Dermis blood vessel endothelial cell (primary cell): Measurements from ENCODE around the gene RGS19. TPM values are rescaled to one million over a fixed set of nuclear protein-coding genes. Genes with fewer than 3 reads are reported as not detected.
"Not testable (repeated sequence)": the region's sequence is repeated elsewhere in the genome, so short reads cannot be mapped to it uniquely, and the experiment has no call there.

Experiments used
- DNase-seq: peaks from one replicate; pipeline ENCODE4 v3.0.0; 2010
- total RNA-seq: library from RNA; depleted of rRNA; stranded (reverse); fragments of >200 nt; gene quantifications from 2 replicates; pipeline ENCODE4 v1.2.3, GENCODE V29; 2014

Gene RGS19, protein sequence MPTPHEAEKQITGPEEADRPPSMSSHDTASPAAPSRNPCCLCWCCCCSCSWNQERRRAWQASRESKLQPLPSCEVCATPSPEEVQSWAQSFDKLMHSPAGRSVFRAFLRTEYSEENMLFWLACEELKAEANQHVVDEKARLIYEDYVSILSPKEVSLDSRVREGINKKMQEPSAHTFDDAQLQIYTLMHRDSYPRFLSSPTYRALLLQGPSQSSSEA
- 29.3 and 44.6 TPM in 2 replicates for total RNA-seq

DNA sequence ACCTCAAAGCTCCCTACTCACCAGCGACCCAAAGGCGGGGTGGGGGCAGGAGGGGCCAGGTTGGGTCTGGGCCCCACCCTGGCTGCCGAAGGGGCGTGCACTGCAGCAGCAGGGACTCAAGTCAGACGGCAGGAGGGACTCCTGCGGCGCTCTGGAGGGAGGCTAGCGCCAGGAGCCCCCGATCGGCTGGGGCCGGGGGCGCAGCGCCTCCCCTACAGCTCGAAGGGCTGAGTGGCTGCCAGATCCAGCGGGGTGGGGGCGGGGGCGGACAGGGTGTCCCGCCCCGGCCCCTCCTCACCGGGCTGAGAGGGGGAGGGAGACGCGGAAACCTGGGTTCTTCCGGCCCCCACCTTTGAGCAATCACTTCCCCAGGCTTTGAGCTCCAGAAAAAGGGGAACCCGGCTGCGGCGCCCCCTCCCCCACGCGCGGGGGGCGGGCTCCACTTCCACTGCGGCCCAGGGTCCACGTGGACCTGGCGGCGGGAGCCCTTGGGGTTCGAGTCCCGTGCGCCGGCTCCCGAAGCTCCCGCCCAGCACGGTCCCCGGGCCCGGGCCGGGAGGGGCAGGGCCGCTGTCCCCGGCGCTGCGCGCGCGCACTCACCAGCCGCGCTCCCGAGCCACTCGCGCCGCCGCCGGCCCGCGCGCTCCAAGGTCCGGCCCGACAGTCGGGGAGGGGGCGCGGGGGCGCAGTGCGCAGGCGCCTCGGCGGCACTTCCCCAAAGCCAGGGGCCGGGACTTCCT, at the start of gene RGS19:
Gene RGS19, minus strand, starts transcription at position 246 of the 740 bp plus-strand sequence. CDS start 2,632 bp downstream, outside the sequence.
- peak; percentile 79 for DNase-seq

DNA sequence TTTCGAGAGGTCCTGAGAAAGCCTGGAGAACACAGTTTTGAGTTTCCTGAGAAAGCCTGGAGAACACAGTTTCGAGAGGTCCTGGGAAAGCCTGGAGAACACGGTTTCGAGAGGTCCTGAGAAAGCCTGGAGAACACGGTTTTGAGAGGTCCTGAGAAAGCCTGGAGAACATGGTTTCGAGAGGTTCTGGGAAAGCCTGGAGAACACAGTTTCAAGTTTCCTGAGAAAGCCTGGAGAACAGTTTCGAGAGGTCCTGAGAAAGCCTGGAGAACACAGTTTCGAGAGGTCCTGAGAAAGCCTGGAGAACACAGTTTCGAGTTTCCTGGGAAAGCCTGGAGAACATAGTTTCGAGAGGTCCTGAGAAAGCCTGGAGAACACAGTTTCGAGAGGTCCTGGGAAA, 44.2 kb upstream of the RGS19 start:
- not testable (repeated sequence) for DNase-seq

DNA sequence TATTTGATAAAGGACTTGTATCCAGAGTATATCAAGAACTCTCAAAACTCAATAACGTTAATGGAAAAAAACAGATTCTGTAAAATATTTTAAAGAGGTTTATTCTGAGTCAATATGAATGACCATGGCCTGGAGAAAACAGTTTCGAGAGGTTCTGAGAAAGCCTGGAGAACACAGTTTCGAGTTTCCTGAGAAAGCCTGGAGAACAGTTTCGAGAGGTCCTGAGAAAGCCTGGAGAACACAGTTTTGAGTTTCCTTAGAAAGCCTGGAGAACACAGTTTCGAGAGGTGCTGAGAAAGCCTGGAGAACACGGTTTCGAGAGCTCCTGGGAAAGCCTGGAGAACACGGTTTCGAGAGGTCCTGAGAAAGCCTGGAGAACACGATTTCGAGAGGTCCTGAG, 43.6 kb upstream of the RGS19 start:
- DNase-seq: not testable (repeated sequence)

DNA sequence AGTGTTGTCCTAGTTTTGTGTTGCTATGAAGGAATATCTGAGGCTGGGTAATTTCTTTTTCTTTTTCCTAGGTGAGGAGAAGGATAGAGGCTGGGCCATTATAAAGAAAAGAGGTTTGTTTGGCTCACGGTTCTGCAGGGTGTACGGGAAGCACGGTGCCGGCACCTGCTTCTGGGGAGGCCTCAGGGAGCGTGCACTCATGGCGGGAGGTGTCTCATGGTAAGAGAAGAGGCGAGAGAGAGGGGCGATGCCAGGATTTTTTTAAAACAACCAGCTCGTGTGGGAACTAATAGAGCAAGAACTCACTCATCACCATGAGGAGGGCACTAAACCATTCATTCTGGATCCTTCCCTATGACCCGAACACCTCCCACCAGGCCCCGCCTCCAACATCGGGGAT, 42.3 kb upstream of the RGS19 start:
- no peak for DNase-seq

DNA sequence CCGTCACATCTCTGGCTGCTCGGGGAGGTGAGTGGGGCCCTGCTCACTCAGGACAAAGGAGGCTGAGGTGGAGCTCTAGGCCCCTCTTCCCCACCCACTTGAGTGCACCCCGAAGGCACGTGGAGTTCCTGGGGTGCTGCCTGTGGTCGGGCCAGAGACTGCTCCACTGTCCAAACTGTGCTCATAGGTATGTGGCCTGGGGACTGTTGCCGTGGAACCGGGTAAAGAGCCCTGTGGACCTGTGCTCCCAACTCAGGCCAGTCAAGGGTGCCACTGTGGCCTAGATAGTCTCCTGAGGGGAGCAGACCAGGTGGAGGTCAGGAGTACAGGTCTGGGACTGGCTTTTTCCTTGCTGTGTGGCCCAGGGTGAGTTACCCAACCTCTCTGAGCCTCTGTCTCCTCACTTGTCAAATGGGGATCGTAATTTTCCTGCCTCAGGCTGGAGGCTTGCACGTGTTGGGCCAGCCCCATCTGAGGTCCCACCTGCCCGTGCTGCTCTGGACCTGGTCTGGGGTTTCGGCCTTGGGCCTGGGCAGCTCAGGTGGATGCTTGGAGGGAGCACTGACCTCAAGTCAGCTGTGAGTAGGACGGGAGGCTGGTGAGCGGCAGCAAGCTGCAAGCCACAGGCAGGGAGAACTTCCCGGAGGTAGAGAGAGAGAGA, 40.5 kb upstream of the RGS19 start:
- DNase-seq: no peak

DNA sequence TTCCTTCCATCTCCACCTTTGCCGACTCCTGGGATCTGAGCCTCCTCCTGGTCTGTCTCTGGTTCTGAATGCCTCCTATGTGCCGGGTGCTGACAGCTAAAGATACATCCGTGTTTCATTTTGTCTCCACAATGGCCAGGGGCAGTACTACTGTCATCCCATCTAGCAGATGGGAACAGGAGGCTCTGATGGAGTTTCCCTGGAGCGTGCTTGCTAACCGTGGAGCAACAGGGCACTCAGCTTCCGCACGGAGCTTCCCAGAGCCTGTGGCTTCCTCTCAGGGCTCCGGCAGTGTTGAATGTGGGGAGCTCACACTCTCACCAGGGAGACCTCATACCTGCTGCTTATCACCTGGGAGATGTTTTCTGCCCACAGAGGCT, 40.0 kb upstream of the RGS19 start:
- no peak for DNase-seq

DNA sequence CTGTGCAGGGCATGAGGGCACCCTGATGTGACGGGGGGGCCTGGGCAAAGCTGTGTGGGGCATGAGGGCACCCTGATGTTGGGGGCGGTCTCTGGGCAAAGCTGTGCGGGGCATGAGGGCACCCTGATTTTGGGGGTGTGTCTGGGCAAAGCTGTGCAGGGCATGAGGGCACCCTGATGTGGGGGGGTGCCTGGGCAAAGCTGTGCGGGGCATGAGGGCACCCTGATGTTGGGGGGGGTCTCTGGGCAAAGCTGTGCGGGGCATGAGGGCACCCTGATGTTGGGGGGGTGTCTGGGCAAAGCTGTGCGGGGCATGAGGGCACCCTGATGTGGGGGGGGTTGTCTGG, 38.1 kb upstream of the RGS19 start:
- DNase-seq: not testable (repeated sequence)

DNA sequence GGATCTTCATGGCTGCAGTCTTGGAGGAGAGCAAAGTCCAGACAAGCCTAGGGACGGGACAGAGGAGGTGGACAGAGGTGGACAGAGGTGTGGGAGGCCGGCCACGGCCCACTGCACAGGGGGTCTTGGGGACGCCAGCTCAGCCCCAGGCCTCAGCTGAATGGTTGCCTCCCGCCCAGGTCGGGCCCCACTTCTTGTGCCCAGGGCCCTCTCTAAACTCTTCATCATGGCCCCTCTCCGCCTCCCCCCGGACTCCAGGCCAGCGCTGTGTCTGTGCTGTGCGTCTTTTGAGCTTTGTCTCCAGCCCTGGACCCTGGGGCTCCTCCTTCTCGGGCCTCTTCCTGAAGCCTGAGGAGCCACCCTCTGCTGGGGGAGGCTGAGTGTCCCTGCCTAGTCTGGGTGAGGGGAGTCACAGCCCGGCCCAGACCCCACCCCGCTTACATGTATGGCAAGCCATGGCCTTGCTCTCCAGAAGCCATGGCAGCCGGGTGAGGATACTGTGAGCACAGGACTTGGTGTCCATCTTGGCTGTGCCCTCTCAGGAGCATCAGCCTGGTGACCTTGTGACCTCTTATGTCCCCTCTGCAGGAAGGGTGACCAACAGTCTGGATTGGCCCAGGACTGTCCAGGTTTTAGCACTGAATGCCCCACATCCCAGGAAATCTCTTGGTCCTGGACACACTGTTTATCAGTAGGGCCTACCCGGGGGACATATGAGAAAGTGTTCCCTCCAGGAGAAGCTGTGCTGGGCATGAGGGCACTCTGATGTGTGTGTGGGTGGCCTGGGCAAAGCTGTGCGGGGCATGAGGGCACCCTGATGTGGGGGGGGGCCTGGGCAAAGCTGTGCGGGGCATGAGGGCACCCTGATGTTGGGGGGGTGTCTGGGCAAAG, 37.5 kb upstream of the RGS19 start:
- no peak for DNase-seq

DNA sequence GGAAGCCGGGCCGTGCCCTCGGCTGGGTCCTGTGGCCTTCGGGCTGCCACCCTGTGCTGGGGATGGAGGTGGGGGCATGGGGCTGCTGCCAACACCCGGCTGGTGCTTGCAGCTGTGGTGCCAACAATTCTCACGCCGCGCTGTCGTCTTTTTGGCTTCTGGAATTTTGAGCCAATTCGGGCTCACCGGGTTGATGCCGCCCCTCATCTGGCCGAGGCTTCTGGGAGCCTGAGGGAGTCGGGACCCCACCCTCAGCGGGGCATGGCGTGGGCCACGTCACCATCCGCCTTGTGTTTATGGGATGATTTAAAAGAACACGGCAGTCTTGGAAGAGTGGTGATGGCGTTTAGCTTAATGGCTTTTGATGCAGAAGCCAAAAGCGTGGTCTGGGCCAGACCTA, 36.7 kb upstream of the RGS19 start:
- DNase-seq: no peak

DNA sequence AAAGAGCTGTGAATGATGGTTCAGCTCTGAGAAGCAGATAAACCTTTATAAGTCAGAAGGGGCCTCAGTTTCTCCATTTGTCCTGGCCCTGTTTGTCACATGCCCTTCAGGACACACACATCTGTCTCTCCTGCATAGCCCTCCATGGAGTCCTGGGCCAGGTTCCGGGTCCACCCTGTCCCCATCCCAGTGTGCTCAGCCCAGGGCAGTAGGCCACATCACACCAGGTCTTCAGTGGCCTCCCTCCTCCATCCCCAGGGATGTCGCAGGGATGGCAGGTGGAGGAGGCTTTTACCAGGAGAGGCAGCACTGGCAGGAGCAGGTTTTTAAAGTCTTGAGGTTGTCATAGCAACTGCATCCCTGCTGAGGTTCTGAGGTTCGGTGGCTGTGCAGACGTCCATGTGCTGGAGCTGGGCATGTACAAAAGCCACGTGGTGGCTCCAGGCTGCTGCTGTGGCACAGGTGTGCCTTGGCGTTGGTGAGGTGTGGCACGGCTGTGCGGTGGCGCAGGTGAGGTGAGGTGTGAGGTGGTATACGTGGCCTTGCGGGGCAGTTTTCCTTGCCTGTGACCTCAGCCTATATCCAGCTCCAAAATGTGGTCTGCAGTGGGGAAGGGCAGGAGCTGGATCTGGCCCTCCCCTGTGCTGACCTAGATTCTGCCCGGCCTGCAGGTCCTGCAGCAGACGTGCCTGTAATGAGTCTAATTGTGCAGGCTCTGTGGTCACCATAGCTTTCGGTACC, 36.0 kb upstream of the RGS19 start:
- DNase-seq: no peak

DNA sequence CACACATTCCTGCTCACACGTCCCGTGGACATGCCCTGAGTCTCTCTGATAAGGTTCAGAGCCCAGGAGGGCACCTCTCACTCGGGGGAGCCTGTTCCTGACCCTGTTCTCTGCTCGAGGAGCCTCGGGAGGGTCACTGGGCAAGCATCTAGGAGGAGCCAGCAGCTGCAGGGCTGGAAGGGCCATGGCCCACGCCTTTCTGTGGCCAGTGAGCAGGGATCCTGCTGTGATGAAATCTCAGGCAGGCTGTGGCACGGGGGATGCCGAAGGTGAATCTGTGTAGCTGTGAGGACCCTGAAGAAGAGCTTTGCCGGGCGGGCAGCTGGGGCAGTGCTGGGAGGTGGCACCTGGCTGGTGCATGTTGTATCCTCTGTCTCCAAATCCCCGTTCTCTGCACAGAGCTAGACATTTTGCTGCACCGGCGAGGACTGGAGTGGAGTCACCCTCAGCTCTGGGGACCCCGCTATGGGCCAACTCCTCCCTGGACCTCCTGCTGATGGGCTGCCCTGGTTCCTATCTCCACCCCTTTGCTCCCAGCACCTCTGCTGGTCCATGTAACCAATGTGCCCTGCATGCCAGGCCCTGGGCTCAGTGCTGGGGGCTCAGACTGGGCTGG, 35.1 kb upstream of the RGS19 start:
- DNase-seq: no peak

DNA sequence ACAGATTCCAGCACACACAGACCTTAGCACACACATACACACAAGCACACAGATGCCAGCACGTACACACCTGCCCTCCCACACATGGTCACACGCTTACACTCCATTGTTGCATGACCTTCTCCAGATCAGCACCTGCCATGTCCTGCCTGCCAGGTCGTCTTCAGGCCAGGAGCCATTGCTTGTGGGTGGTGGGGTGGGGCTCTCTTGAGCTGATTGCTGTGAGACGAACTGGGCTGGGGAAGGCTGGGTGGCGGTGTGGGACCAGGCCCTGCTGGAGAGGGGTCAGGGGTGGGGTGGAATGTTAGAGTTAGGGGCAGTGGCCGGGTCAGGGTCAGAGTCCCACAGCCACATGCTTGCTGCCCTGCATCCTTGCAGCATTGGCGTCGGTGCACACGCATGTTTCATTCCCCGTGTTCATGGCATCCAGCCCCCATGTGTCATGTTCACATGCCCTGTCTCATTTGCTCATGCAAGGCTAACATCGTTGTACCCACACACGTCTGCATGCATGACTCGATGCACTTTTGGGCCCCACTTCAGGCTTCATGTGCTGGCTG, 34.6 kb upstream of the RGS19 start:
- DNase-seq: no peak

DNA sequence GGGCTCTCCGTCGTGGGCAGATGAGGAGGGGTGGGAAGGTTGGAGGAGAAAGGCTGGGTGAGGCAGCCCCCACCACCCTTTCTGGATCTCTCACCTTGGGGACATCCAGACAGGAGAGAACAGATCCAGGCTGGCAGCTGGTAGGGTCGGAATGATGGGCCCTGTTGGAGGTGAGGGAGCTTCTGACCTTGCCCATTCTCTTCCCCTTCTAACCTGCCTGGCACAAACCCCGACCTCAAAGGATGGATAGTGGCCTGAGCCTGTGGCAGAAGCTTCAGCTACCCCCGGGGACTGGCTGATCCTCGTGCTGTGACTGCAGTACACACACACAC, 34.1 kb upstream of the RGS19 start:
- no peak for DNase-seq

DNA sequence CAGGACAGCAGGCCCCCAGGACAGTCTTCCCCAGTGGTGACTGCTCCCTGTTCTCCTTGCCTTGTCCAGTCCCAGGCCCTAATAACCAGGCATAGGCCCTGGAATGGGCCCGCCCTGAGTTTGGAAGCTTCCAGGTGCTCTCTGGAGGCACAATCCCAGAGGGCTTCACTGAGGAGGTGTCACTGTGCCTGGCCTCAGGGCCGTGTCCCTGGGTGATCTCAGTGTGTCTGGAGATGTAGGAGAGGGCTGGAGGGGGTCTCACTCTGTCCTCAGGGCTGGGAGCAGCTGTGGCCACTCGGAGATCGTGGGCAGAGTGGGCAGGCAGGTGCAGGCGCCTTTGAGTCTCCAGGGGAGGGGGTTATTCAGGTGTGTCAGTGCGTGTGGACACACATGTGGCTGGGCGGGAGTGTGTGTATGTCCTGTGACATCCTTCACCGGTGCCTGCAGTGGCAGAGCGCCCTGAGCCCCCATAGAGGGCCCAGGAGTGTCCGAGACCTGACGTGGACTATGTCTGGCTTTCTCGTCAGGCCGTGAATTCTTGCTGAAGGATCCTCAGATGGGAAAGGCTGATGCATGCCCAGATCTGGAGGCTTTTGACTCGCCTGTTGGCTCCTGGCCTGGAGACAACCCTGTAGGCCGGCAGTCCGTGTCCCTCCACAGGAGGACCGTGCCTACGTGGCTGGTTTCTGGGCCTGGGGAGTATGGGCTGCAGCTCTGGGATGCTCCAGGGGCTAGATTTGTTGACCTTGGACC, 33.5 kb upstream of the RGS19 start:
- no peak for DNase-seq

DNA sequence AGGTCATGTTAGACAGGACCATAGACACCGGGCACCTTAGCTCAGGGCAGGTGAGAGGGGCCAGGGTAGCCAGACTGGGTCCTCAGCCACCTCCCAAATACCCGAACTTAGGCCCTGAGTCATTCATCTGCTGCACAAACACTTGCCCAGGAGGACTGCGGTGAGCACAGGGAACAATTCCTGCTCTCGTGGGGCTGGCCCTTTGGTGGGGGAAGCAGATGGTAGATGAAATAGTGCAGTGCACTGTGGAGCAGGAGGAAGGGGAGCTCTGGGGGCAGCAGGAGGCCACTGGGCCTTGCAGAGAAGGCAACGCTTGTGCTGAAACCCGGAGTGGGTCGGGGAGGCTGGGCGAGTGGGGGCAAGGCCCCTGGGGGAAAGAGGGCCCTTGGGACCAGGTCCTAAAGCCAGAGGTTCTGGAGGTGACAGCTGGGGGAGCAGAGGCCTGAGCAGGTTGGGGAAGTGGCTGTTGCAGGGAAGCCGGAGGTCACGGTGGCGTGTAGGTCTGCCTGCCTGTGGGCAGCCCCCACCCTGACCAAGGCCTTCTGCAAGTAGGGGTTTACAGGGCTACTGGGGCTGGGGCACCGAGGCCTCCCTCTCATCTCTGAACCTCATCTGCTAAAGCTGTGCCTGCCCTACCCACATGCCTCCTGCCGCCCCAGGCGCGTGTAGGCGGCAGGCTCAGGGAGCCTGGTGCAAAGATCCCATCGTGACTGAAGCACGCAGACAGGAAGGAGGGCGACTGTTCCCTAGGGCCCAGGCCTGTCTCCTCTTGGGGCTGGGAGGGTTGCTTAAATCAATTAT, 32.7 kb upstream of the RGS19 start:
- no peak for DNase-seq

DNA sequence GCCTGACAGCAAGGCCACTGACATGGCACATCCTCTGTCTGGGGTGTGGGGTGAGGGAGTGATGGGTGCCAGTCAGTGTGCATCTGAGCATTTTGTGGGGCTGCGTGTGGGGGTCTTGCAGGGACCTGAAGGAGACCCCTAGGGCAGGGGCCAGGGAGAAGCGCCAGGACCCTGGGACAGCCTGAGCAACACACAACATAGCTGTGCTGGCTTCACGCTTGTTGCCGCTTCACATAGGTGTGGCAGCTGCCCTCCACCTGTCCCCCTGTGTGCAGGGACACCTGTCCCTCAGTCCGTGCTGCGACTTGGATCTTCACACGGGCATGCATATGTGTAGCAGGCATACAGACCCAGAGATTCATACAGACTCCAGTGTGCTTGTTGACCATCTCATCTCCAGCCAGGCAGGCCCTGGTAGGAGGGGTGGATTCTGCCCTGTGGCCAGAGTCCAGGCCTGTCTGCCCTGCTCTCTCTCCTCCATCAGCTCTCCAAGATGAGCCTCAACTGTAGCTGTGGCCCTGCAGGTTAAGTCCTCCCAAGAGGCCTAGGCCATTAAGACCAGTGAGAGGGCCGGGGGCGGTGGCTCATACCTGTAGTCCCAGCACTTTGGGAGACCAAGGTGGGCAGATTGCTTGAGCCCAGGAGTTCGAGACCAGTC, 31.2 kb upstream of the RGS19 start:
- DNase-seq: no peak

DNA sequence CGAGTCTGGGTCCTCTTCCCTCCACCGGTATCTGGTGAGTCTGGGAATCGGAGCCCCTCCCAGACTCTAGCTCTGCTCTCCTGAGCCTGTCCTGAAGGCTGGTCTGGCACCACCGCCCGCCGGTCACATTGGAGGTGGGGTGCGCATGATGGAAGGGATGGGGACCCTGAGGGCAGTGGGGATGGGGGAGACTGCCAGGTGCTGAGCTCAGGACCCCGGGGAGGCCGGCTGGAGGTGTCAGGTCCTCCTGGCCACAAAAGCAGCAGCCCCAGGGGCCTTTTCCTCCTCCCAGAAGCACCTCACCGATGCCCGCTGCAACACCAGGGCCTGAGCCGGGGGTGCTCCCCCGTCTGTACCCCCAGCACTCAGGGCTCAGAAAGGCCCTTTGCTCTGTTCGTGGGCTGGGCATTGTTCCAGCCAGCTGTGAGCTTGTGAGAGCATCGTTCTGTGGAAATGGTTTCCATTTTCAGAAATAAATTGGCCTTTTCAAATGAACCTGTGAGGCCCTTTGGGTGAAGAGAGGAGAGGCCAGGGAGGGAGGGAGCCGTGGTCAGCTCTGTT, 30.6 kb upstream of the RGS19 start:
- no peak for DNase-seq

DNA sequence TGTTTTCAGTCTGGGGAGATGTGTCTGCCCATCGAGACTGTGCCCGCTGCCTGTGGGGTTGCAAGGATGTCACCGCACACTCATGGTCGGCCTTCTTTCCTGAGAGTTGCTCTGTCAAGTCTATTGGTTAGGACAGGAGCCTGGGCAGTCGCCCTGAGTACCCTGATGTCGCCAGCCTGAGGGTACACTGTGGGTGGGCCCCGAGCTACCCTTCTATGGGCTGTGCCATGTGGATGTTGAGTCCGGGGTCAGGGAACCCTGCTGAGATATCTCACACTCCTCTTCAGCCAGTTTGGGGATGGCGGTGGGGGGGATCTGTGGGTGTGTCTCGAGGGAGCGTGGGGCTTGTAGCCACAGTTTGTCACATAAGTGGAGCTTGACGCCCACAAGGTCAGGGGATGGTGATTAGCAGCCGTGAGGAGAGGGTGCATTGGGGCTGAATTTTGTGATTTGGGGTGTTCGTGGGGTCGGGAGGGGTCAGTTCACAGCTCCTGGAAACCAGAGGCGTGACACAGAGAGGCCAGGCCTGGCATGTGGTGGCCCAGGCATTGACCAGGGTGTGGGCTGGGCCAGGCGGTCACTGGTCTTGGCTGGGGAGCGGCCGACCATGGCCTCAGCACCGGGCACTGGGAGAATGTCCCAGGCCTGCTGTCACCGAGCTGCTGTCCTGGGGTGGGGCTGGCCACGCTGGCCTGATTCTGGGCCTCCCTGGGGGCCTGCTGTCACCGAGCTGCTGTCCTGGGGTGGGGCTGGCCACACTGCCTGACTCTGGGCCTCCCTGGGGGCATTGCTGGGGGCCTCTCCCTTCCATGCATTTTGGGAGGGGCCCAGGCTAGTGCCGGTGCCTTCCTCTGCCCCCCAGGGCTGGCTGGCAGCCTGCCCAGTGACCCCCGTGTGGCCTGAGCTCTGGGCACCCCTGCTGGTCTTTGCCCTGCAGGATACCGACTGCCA, 29.7 kb upstream of the RGS19 start:
- no peak for DNase-seq
